Neural crest cell (in vitro differentiated cells): Measurements from ENCODE around the gene CDKL4. TPM values are rescaled to one million over a fixed set of nuclear protein-coding genes. Genes with fewer than 3 reads are reported as not detected.

Source experiments
- DNase-seq: peaks from one replicate; pipeline ENCODE4 v3.0.0; 2021; ENCODE audit warnings: low read depth, mixed read lengths, low spot score
- H3K27ac Mint-ChIP-seq: one replicate; pipeline ENCODE4 v1.8.0; 2021; ENCODE audit warnings: mild to moderate bottlenecking, mixed read lengths; ENCODE audit not compliant: unreplicated experiment
- H3K27me3 Mint-ChIP-seq: 2 replicates; pipeline ENCODE4 v1.8.0; 2021; ENCODE audit warnings: low read depth, mild to moderate bottlenecking, mixed read lengths
- H3K36me3 Mint-ChIP-seq: 2 replicates; pipeline ENCODE4 v1.8.0; 2021; ENCODE audit warnings: low read depth, mild to moderate bottlenecking, mixed read lengths
- H3K4me1 Mint-ChIP-seq: 2 replicates; pipeline ENCODE4 v1.8.0; 2021; ENCODE audit warnings: mixed read lengths
- H3K4me3 Mint-ChIP-seq: one replicate; pipeline ENCODE4 v1.8.0; 2021; ENCODE audit warnings: mild to moderate bottlenecking, mixed read lengths
- H3K9me3 Mint-ChIP-seq: 2 replicates; pipeline ENCODE4 v1.8.0; 2021; ENCODE audit warnings: mixed read lengths
- total RNA-seq: library from RNA; stranded (reverse); gene quantifications from 2 replicates; pipeline ENCODE4 v1.2.1, GENCODE V29; 2021
- TF ChIP-seq, protein P1 (sequence below): fragments of 200-600 bp; sonication (generic); conservative IDR thresholded peaks from 2 replicates; pipeline ENCODE4 v1.5.0; 2021; ENCODE audit warnings: antibody characterized with exemption, mild to moderate bottlenecking

CDKL4 gene
- total RNA-seq, 1 donor from 2014 or later: 0.75 TPM

GRCh38 chr2:39221459-39221858, 22.3 kb downstream of the CDKL4 start:
- Mint-ChIP-seq H3K27ac (no peak overlapping the region), H3K9me3 (no peaks in the 10 kb centered on the region), H3K36me3 (no peaks in the 10 kb centered on the region), H3K27me3 (no peaks in the 10 kb centered on the region), H3K4me1 (no peaks in the 10 kb centered on the region), H3K4me3 (no peak overlapping the region)
- TF ChIP-seq, protein P1, sequence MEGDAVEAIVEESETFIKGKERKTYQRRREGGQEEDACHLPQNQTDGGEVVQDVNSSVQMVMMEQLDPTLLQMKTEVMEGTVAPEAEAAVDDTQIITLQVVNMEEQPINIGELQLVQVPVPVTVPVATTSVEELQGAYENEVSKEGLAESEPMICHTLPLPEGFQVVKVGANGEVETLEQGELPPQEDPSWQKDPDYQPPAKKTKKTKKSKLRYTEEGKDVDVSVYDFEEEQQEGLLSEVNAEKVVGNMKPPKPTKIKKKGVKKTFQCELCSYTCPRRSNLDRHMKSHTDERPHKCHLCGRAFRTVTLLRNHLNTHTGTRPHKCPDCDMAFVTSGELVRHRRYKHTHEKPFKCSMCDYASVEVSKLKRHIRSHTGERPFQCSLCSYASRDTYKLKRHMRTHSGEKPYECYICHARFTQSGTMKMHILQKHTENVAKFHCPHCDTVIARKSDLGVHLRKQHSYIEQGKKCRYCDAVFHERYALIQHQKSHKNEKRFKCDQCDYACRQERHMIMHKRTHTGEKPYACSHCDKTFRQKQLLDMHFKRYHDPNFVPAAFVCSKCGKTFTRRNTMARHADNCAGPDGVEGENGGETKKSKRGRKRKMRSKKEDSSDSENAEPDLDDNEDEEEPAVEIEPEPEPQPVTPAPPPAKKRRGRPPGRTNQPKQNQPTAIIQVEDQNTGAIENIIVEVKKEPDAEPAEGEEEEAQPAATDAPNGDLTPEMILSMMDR: no peak
- DNase-seq: no peak

- no peaks in the 10 kb centered on the region for H3K27me3 Mint-ChIP-seq
- TF ChIP-seq, protein P1: no peak
- no peaks in the 10 kb centered on the region for H3K4me1 Mint-ChIP-seq
- H3K36me3 Mint-ChIP-seq: no peaks in the 10 kb centered on the region
- H3K9me3 Mint-ChIP-seq: no peaks in the 10 kb centered on the region
- DNase-seq: no peak
- H3K27ac Mint-ChIP-seq: no peak overlapping the region
- no peak overlapping the region for H3K4me3 Mint-ChIP-seq
These were observed 23.6 kb downstream of the CDKL4 start for GRCh38 chr2:39220136-39220535.

GRCh38 chr2:39218391-39218790, 25.4 kb downstream of the CDKL4 start:
- DNase-seq: no peak
- TF ChIP-seq, protein P1: no peak
- H3K27ac Mint-ChIP-seq: no peak overlapping the region
- H3K4me1 Mint-ChIP-seq: no peaks in the 10 kb centered on the region
- H3K27me3 Mint-ChIP-seq: no peaks in the 10 kb centered on the region
- no peak overlapping the region for H3K4me3 Mint-ChIP-seq
- H3K36me3 Mint-ChIP-seq: no peaks in the 10 kb centered on the region
- no peaks in the 10 kb centered on the region for H3K9me3 Mint-ChIP-seq

GRCh38 chr2:39217192-39217550, 26.6 kb downstream of the CDKL4 start:
- no peaks in the 10 kb centered on the region for H3K9me3 Mint-ChIP-seq
- no peaks in the 10 kb centered on the region for H3K27me3 Mint-ChIP-seq
- no peak for DNase-seq
- no peaks in the 10 kb centered on the region for H3K4me1 Mint-ChIP-seq
- no peaks in the 10 kb centered on the region for H3K36me3 Mint-ChIP-seq
- no peak overlapping the region for H3K4me3 Mint-ChIP-seq
- TF ChIP-seq, protein P1: no peak
- H3K27ac Mint-ChIP-seq: no peak overlapping the region

GRCh38 chr2:39216346-39217191, 27.2 kb downstream of the CDKL4 start:
- DNase-seq: no peak
- TF ChIP-seq, protein P1: no peak
- Mint-ChIP-seq H3K4me3 (no peak overlapping the region), H3K36me3 (no peaks in the 10 kb centered on the region), H3K9me3 (no peaks in the 10 kb centered on the region), H3K27me3 (no peaks in the 10 kb centered on the region), H3K4me1 (no peaks in the 10 kb centered on the region), H3K27ac (no peak overlapping the region)
